ENCODE data around the gene NASP. TPM values are rescaled to one million over a fixed set of nuclear protein-coding genes. Genes with fewer than 3 reads are reported as not detected.

The NASP gene
- total RNA-seq, 1 experiment from 2014 or later, result 514 TPM

DNA sequence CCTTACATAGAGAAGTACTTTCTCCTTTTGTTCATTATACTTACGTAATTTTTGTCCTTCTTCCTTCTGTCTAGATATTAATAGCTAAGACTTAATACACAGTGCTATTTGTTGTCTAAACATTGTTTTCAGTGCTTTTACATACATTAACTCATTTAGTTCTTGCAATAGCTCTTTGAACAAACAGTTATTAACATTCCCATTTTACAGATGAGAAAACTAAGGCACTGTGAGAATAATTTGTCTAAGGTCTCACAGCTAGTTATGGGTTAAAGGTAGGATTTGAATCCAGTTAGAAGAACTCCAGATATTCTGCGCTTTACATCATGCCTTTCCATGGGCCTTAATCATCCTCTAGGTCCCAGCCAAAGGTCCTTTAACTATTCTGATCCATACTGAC lies 20.4 kb downstream of the NASP start:
- Histone ChIP-seq H3K23ac (ENCODE audit: insufficient read length, low read depth, low read length) (no peak overlapping the region), H3K23me2 (ENCODE audit: insufficient read length, low read depth, low read length, poor library complexity, severe bottlenecking) (no peaks in the 10 kb centered on the region), H3K9me3 (ENCODE audit: control insufficient read depth, low read depth, low read length) (no peaks in the 10 kb centered on the region), H2BK120ac (ENCODE audit: low read depth, low read length, poor library complexity, severe bottlenecking) (no peak overlapping the region), H3K79me2 (ENCODE audit: insufficient read depth, low read length) (peaks cover 9% of the 10 kb centered on the region; the same call in 1 of the 2 replicates), H3K9ac (ENCODE audit: extremely low read depth, insufficient read length, low read length) (no peak overlapping the region), H2BK20ac (ENCODE audit: low read depth, low read length, poor library complexity, severe bottlenecking) (no peak overlapping the region), H4K20me1 (ENCODE audit: control insufficient read depth, insufficient read depth, insufficient read length) (no peaks in the 10 kb centered on the region), H2BK5ac (ENCODE audit: insufficient read length, low read length) (no peak overlapping the region), H3K14ac (ENCODE audit: insufficient read depth, low read length) (no peak overlapping the region), H3K27ac (ENCODE audit: insufficient read length, low read depth, low read length) (no peak overlapping the region), H4K8ac (replicated peaks; ENCODE audit: insufficient read length, low read depth, low read length) (no peak overlapping the region), H3K27me3 (ENCODE audit: insufficient read depth, low read length) (no peaks in the 10 kb centered on the region), H2AFZ (ENCODE audit: low read length) (no peak overlapping the region), H4K5ac (ENCODE audit: insufficient read length, low read depth, low read length) (no peak overlapping the region), H3K18ac (ENCODE audit: insufficient read length, low read depth, low read length) (no peak overlapping the region), H3K4me2 (ENCODE audit: insufficient read depth, insufficient read length, low read length) (no peak overlapping the region), H2BK12ac (ENCODE audit: insufficient read length, low read depth, low read length) (no peak overlapping the region), H2AK5ac (ENCODE audit: insufficient read length, low read length) (no peak overlapping the region), H3T11ph (ENCODE audit: low read length) (no peak overlapping the region), H3K4ac (ENCODE audit: low read depth, low read length) (no peak overlapping the region), H2BK15ac (ENCODE audit: low read depth, low read length) (no peak overlapping the region), H3K79me1 (ENCODE audit: insufficient read depth, low read depth, low read length, poor library complexity, severe bottlenecking) (peaks cover 14% of the 10 kb centered on the region), H4K91ac (ENCODE audit: insufficient read length, low read depth, low read length) (no peak overlapping the region), H3K4me1 (ENCODE audit: insufficient read depth, low read length) (no peaks in the 10 kb centered on the region), H3K56ac (ENCODE audit: insufficient read length, low read depth, low read length) (no peak overlapping the region)
- TF ChIP-seq, protein P1, sequence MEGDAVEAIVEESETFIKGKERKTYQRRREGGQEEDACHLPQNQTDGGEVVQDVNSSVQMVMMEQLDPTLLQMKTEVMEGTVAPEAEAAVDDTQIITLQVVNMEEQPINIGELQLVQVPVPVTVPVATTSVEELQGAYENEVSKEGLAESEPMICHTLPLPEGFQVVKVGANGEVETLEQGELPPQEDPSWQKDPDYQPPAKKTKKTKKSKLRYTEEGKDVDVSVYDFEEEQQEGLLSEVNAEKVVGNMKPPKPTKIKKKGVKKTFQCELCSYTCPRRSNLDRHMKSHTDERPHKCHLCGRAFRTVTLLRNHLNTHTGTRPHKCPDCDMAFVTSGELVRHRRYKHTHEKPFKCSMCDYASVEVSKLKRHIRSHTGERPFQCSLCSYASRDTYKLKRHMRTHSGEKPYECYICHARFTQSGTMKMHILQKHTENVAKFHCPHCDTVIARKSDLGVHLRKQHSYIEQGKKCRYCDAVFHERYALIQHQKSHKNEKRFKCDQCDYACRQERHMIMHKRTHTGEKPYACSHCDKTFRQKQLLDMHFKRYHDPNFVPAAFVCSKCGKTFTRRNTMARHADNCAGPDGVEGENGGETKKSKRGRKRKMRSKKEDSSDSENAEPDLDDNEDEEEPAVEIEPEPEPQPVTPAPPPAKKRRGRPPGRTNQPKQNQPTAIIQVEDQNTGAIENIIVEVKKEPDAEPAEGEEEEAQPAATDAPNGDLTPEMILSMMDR (conservative IDR thresholded peaks at IDR 0.05), result no peak
- Mint-ChIP-seq H3K4me3 (no peak overlapping the region), H3K27ac (no peak overlapping the region), H3K27me3 (ENCODE audit: low read depth) (no peaks in the 10 kb centered on the region), H3K9me3 (no peaks in the 10 kb centered on the region; a peak in 1 of 5 replicates), H3K36me3 (ENCODE audit: insufficient read depth in 1 of 3, low read depth in 3 of 3) (peaks cover 45 to 92% (median 91%) of the 10 kb centered on the region in 3 experiments), H3K4me1 (peaks cover 23 to 24% of the 10 kb centered on the region in 2 experiments)
- no CpG with 5 or more reads among the region's 2 CpGs for WGBS (ENCODE audit: extremely low coverage, insufficient read length, low lambda C conversion rate)
- no peak for DNase-seq

Measured in H9 (cell line).